ENCODE results near the gene FBXO46. TPM values are rescaled to one million over a fixed set of nuclear protein-coding genes. Genes with fewer than 3 reads are reported as not detected.
A peak's percentile ranks its signal among the peaks of the same experiment; 100 is the strongest.
"Not testable (repeated sequence)": the region's sequence is repeated elsewhere in the genome, so short reads cannot be mapped to it uniquely, and the experiment has no call there.

Gene FBXO46
- total RNA-seq, 2 experiments from 2014 or later: 26.1 to 29.4 TPM

- DNase-seq: peak; percentile 99
- Mint-ChIP-seq H3K9me3 (no peaks in the 10 kb centered on the region), H3K27me3 (no peaks in the 10 kb centered on the region), H3K36me3 (peaks cover 38% of the 10 kb centered on the region), H3K27ac (peak within 1 kb of the TSS; percentile 94), H3K4me3 (peak within 1 kb of the TSS; percentile 97), H3K4me1 (ENCODE audit: low read depth) (peaks cover 21% of the 10 kb centered on the region)
- intact Hi-C loops (cut with micrococcal nuclease): loop anchor here (1.0 to 5.0 kb wide), 10 partner anchors 11 to 514 kb away; partner anchors contain the start of genes BLOC1S3, FBXO46, GIPR and OPA3
- POLR2A ChIA-PET: interaction anchor here (0.6 to 4.1 kb wide), 17 partner anchors 11 to 1245 kb away, joined by 3 to 31 read pairs (median 4); partner anchors contain the start of genes FBXO46 and SIX5
- CTCF ChIA-PET: interaction anchor here (0.6 to 7.3 kb wide), 38 partner anchors 8 to 1098 kb away, joined by 3 to 77 read pairs (median 5); partner anchors contain the start of genes DACT3, EML2, FBXO46 and OPA3
Observed at GRCh38 chr19:45692187-45693105, 38.2 kb downstream of the FBXO46 start, which contains the start of gene QPCTL. QPCTL (plus strand) TSS chr19:45692666; CDS start chr19:45692704, 38 bp downstream.

GRCh38 chr19:45691516-45692186, 39.0 kb downstream of the FBXO46 start, which contains the start of gene SNRPD2:
SNRPD2 (minus strand) TSS chr19:45691953; CDS start chr19:45691888, 65 bp downstream.
- no peaks in the 10 kb centered on the region for H3K27me3 Mint-ChIP-seq
- H3K9me3 Mint-ChIP-seq: no peaks in the 10 kb centered on the region
- ChIA-PET CTCF (interaction anchor here (0.6 to 7.3 kb wide), 24 partner anchors 10 to 1098 kb away, joined by 3 to 77 read pairs (median 4); partner anchors contain the start of genes DACT3, FBXO46 and SIX5), POLR2A (interaction anchor here (0.6 to 4.1 kb wide), 16 partner anchors 10 to 251 kb away, joined by 3 to 31 read pairs (median 4); partner anchors contain the start of genes FBXO46 and SIX5)
- peaks cover 43% of the 10 kb centered on the region for H3K36me3 Mint-ChIP-seq
- H3K4me1 Mint-ChIP-seq (ENCODE audit: low read depth): peaks cover 20% of the 10 kb centered on the region
- peak; percentile 96 for DNase-seq
- peak within 1 kb of the TSS; percentile 94 for H3K27ac Mint-ChIP-seq
- peak within 1 kb of the TSS; percentile 97 for H3K4me3 Mint-ChIP-seq
- intact Hi-C loops (cut with micrococcal nuclease): loop anchor here (1.0 to 5.0 kb wide), 10 partner anchors 10 to 513 kb away; partner anchors contain the start of genes BLOC1S3, FBXO46, GIPR and OPA3

- H3K36me3 Mint-ChIP-seq: peaks cover 45% of the 10 kb centered on the region
- H3K9me3 Mint-ChIP-seq: no peaks in the 10 kb centered on the region
- peaks cover 11% of the 10 kb centered on the region for H3K4me1 Mint-ChIP-seq (ENCODE audit: low read depth)
- DNase-seq: no peak
- ChIA-PET POLR2A (no interaction called here), CTCF (interaction anchor here (0.6 to 0.9 kb wide), 2 partner anchors 8 to 10 kb away, joined by 3 to 4 read pairs; no protein-coding TSS in a partner anchor)
- intact Hi-C loops (cut with micrococcal nuclease): no loop called here
- H3K4me3 Mint-ChIP-seq: no peak overlapping the region
- H3K27me3 Mint-ChIP-seq: no peaks in the 10 kb centered on the region
- no peak overlapping the region for H3K27ac Mint-ChIP-seq
Observed at GRCh38 chr19:45687599-45687998, 43.1 kb downstream of the FBXO46 start.

GRCh38 chr19:45685045-45685444, 45.7 kb downstream of the FBXO46 start:
- H3K4me1 Mint-ChIP-seq (ENCODE audit: low read depth); H3K27me3 Mint-ChIP-seq; H3K4me3 Mint-ChIP-seq; DNase-seq; H3K9me3 Mint-ChIP-seq; H3K27ac Mint-ChIP-seq; intact Hi-C loops (cut with micrococcal nuclease): not testable (repeated sequence)
- CTCF ChIA-PET: interaction anchor here (1.0 kb wide), 1 partner anchor 18 kb away, joined by 3 read pairs; no protein-coding TSS in a partner anchor
- POLR2A ChIA-PET: interaction anchor here (1.5 kb wide), 1 partner anchor 32 kb away, joined by 3 read pairs; no protein-coding TSS in a partner anchor
- peaks cover 42% of the 10 kb centered on the region for H3K36me3 Mint-ChIP-seq

GRCh38 chr19:45682908-45683307, 47.8 kb downstream of the FBXO46 start:
- intact Hi-C loops (cut with micrococcal nuclease): loop anchor here (5.0 kb wide), 1 partner anchor 34 kb away; no protein-coding TSS in a partner anchor
- peaks cover 29% of the 10 kb centered on the region for H3K36me3 Mint-ChIP-seq
- H3K27me3 Mint-ChIP-seq: no peaks in the 10 kb centered on the region
- H3K9me3 Mint-ChIP-seq: no peaks in the 10 kb centered on the region
- POLR2A ChIA-PET: interaction anchor here (0.6 kb wide), 1 partner anchor 13 kb away, joined by 3 read pairs; no protein-coding TSS in a partner anchor
- DNase-seq: no peak
- no peak overlapping the region for H3K27ac Mint-ChIP-seq
- H3K4me1 Mint-ChIP-seq (ENCODE audit: low read depth): peaks cover 12% of the 10 kb centered on the region
- H3K4me3 Mint-ChIP-seq: no peak overlapping the region
- CTCF ChIA-PET: interaction anchor here (1.5 to 8.3 kb wide), 3 partner anchors 10 to 244 kb away, joined by 3 to 77 read pairs (median 15); partner anchors contain the start of genes QPCTL, RTN2 and SNRPD2

- Mint-ChIP-seq H3K27ac (no peak overlapping the region), H3K36me3 (peaks cover 21% of the 10 kb centered on the region), H3K4me3 (peak overlapping the region; percentile 6), H3K4me1 (ENCODE audit: low read depth) (peaks cover 16% of the 10 kb centered on the region), H3K27me3 (no peaks in the 10 kb centered on the region), H3K9me3 (no peaks in the 10 kb centered on the region)
- DNase-seq: no peak
- ChIA-PET CTCF (interaction anchor here (0.6 to 8.3 kb wide), 10 partner anchors 11 to 243 kb away, joined by 3 to 77 read pairs (median 5); partner anchors contain the start of genes FBXO46, GIPR, QPCTL and RTN2), POLR2A (interaction anchor here (1.5 kb wide), 1 partner anchor 10 kb away, joined by 6 read pairs; the partner anchor contains the start of genes QPCTL and SNRPD2)
- intact Hi-C loops (cut with micrococcal nuclease): loop anchor here (5.0 kb wide), 1 partner anchor 35 kb away; no protein-coding TSS in a partner anchor
Observed at GRCh38 chr19:45682117-45682516, 48.6 kb downstream of the FBXO46 start.

- intact Hi-C loops (cut with micrococcal nuclease): loop anchor here (1.0 to 5.0 kb wide), 2 partner anchors 11 to 36 kb away; partner anchors contain the start of gene QPCTL
- Mint-ChIP-seq H3K9me3 (no peaks in the 10 kb centered on the region), H3K36me3 (peaks cover 17% of the 10 kb centered on the region), H3K27ac (no peak overlapping the region), H3K4me1 (ENCODE audit: low read depth) (peaks cover 19% of the 10 kb centered on the region), H3K4me3 (peak overlapping the region; percentile 73), H3K27me3 (no peaks in the 10 kb centered on the region)
- peak; percentile 93 for DNase-seq
- ChIA-PET POLR2A (interaction anchor here (1.0 to 1.5 kb wide), 3 partner anchors 11 to 38 kb away, joined by 3 to 6 read pairs (median 3); partner anchors contain the start of genes QPCTL and SNRPD2), CTCF (interaction anchor here (0.6 to 8.3 kb wide), 16 partner anchors 11 to 242 kb away, joined by 3 to 77 read pairs (median 4); partner anchors contain the start of genes FBXO46, GIPR, QPCTL and RTN2)
Observed at GRCh38 chr19:45681391-45682015, 49.2 kb downstream of the FBXO46 start.

GRCh38 chr19:45677351-45678230, 53.1 kb downstream of the FBXO46 start:
- ChIA-PET CTCF (interaction anchor here (0.6 to 8.3 kb wide), 11 partner anchors 10 to 238 kb away, joined by 3 to 77 read pairs (median 4); partner anchors contain the start of genes EML2, GIPR, QPCTL and SNRPD2), POLR2A (interaction anchor here (0.6 to 2.2 kb wide), 7 partner anchors 9 to 149 kb away, joined by 3 to 8 read pairs (median 4); partner anchors contain the start of genes GIPR, QPCTL and SNRPD2)
- no peak overlapping the region for H3K27ac Mint-ChIP-seq
- H3K4me3 Mint-ChIP-seq: peak overlapping the region; percentile 69
- peak; percentile 93 for DNase-seq
- H3K36me3 Mint-ChIP-seq: peaks cover 2% of the 10 kb centered on the region
- peaks cover 20% of the 10 kb centered on the region for H3K4me1 Mint-ChIP-seq (ENCODE audit: low read depth)
- H3K27me3 Mint-ChIP-seq: no peaks in the 10 kb centered on the region
- no peaks in the 10 kb centered on the region for H3K9me3 Mint-ChIP-seq
- intact Hi-C loops (cut with micrococcal nuclease): loop anchor here (1.0 kb wide), 2 partner anchors 9 to 32 kb away; partner anchors contain the start of gene GIPR

- Mint-ChIP-seq H3K4me3 (peak overlapping the region; percentile 49), H3K4me1 (ENCODE audit: low read depth) (peaks cover 18% of the 10 kb centered on the region), H3K27ac (no peak overlapping the region), H3K9me3 (no peaks in the 10 kb centered on the region), H3K36me3 (peaks cover under 1% of the 10 kb centered on the region), H3K27me3 (no peaks in the 10 kb centered on the region)
- intact Hi-C loops (cut with micrococcal nuclease): loop anchor here (1.0 kb wide), 2 partner anchors 9 to 32 kb away; partner anchors contain the start of gene GIPR
- peak; percentile 69 for DNase-seq
- POLR2A ChIA-PET: interaction anchor here (1.1 to 2.2 kb wide), 3 partner anchors 14 to 63 kb away, joined by 4 to 8 read pairs (median 6); partner anchors contain the start of genes QPCTL and SNRPD2
- CTCF ChIA-PET: interaction anchor here (0.6 to 8.3 kb wide), 10 partner anchors 9 to 238 kb away, joined by 3 to 77 read pairs (median 4); partner anchors contain the start of genes EML2, GIPR, QPCTL and SNRPD2
Observed at GRCh38 chr19:45676851-45677263, 53.8 kb downstream of the FBXO46 start.

All from activated CD4-positive, alpha-beta memory T cell treated with anti-CD3 and anti-CD28 coated beads for 36 hours (primary cell).